BLaER1 treated with 17β-estradiol and CSF1 and Interleukin-3, amounts not matched to agents 10 nM and 100 nM (cell line): ENCODE data around the gene PLPPR3.
A peak's percentile ranks its signal among the peaks of the same experiment; 100 is the strongest.

Source experiments
- H3K27ac ChIP-seq, 11 experiments: shearing (Covaris generic); formaldehyde crosslinking; 2 replicates each; pipeline ENCODE4 v1.8.1; 2022
- H3K27me3 ChIP-seq, 11 experiments: shearing (Covaris generic); formaldehyde crosslinking; 2 replicates each; pipeline ENCODE4 v1.8.1; 2022
- H3K36me3 ChIP-seq, 11 experiments: shearing (Covaris generic); formaldehyde crosslinking; 2 replicates each; pipeline ENCODE4 v1.8.1; 2022
- H3K4me1 ChIP-seq, 10 experiments: shearing (Covaris generic); formaldehyde crosslinking; 2 replicates each; pipeline ENCODE4 v1.8.1; 2022
- H3K4me2 ChIP-seq, 11 experiments: shearing (Covaris generic); formaldehyde crosslinking; 2 replicates each; pipeline ENCODE4 v1.8.1; 2022
- H3K4me3 ChIP-seq, 10 experiments: shearing (Covaris generic); formaldehyde crosslinking; 2 replicates each; pipeline ENCODE4 v1.8.1; 2022
- H3K9ac ChIP-seq, 11 experiments: shearing (Covaris generic); formaldehyde crosslinking; 2 replicates each; pipeline ENCODE4 v1.8.1; 2022
- H3K9me3 ChIP-seq, 11 experiments: shearing (Covaris generic); formaldehyde crosslinking; replicated peaks in 1 of 11; 2 replicates each; pipeline ENCODE4 v1.8.1; 2022
- H4K20me1 ChIP-seq, 11 experiments: shearing (Covaris generic); formaldehyde crosslinking; 2 replicates each; pipeline ENCODE4 v1.8.1; 2022
- Cebpa-rat ChIP-seq, 11 experiments: shearing (Covaris generic); IDR thresholded peaks; 2 replicates each; pipeline ENCODE4 v1.8.1; 2022

Gene PLPPR3

GRCh38 chr19:800360-801029, 21.3 kb downstream of the PLPPR3 start:
- peak overlapping the region; percentile 85 to 99 (median 96) for H3K4me2 ChIP-seq
- peak overlapping the region in 2 of 11 experiments; percentile 7 to 8; a peak in 1 of 22 replicates for H3K27ac ChIP-seq
- peak overlapping the region in 9 of 10 experiments; percentile 85 to 100 (median 99); a peak in 14 of 20 replicates for H3K4me3 ChIP-seq

GRCh38 chr19:799076-799881, 22.5 kb downstream of the PLPPR3 start:
- Histone ChIP-seq H3K9me3 (peaks cover 0 to 3% (median 0%) of the 10 kb centered on the region in 11 experiments; a peak in 2 of 22 replicates), H3K4me2 (peak overlapping the region; percentile 85 to 99 (median 96)), H4K20me1 (peaks cover 65 to 69% (median 66%) of the 10 kb centered on the region in 11 experiments), H3K27me3 (no peaks in the 10 kb centered on the region), H3K4me3 (peak overlapping the region; percentile 85 to 100 (median 99)), H3K36me3 (peaks cover 50 to 64% (median 63%) of the 10 kb centered on the region in 11 experiments), H3K27ac (peak overlapping the region; percentile 92 to 99 (median 96); a peak in 21 of 22 replicates), H3K4me1 (peaks cover 33 to 43% (median 39%) of the 10 kb centered on the region in 10 experiments), H3K9ac (peak overlapping the region; percentile 93 to 99 (median 97))
- no peak for TF ChIP-seq Cebpa-rat (IDR thresholded peaks at IDR 0.05)

More at GRCh38 chr19:800360-801029, 21.3 kb downstream of the PLPPR3 start:
- peaks cover 33 to 43% (median 39%) of the 10 kb centered on the region in 10 experiments for H3K4me1 ChIP-seq
- peaks cover 0 to 3% (median 0%) of the 10 kb centered on the region in 11 experiments; a peak in 2 of 22 replicates for H3K9me3 ChIP-seq
- no peak for TF ChIP-seq Cebpa-rat (IDR thresholded peaks at IDR 0.05)
- peaks cover 77 to 81% (median 78%) of the 10 kb centered on the region in 11 experiments for H4K20me1 ChIP-seq
- H3K36me3 ChIP-seq = peaks cover 62 to 76% (median 75%) of the 10 kb centered on the region in 11 experiments
- H3K9ac ChIP-seq = peak overlapping the region; percentile 93 to 99 (median 97); a peak in 21 of 22 replicates
- no peaks in the 10 kb centered on the region for H3K27me3 ChIP-seq

DNA sequence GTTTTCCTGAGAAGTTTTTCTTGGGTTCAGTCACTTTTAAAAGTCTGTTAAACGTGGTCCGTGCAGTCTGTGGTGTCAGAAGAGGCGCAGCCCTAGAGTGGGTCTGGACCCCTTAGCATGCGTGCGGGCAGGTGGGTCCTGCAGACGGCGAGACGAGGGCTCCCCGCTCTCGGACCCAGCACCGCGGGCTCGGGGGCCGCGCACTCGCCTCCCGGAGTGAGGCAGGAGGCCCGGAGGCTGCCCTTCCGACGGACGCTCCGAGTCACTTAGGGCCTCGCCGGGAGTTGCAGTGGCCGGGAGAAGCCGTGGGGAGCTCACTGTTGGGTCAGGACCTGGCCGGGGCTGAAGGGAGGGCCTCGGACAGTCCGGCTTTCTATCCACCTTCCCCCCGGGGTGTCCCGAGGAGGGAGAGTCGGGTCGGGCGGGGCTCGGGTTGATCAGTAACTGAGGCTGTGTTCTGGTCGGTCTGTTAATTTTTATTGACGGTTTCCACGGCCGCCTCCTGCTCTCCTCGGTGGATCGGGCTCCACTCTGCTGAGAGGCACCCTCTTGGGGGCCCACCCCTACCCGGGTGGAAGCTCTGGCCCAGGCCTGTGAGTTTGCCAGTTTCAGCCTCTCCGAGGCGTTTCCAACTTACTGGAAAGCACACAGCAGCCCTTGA, 23.2 kb downstream of the PLPPR3 start:
- Histone ChIP-seq H3K4me2 (peak overlapping the region; percentile 85 to 99 (median 96)), H3K4me1 (peaks cover 33 to 43% (median 39%) of the 10 kb centered on the region in 10 experiments), H3K9ac (peak overlapping the region; percentile 93 to 99 (median 97)), H4K20me1 (peaks cover 57 to 62% (median 58%) of the 10 kb centered on the region in 11 experiments), H3K27me3 (no peaks in the 10 kb centered on the region), H3K9me3 (peaks cover 0 to 3% (median 0%) of the 10 kb centered on the region in 11 experiments; a peak in 2 of 22 replicates), H3K36me3 (peaks cover 42 to 57% (median 56%) of the 10 kb centered on the region in 11 experiments), H3K27ac (peak overlapping the region; percentile 92 to 99 (median 96); a peak in 21 of 22 replicates), H3K4me3 (peak overlapping the region; percentile 85 to 100 (median 99))
- no peak for TF ChIP-seq Cebpa-rat (IDR thresholded peaks at IDR 0.05)

- no peak for TF ChIP-seq Cebpa-rat (IDR thresholded peaks at IDR 0.05)
- peak overlapping the region; percentile 85 to 100 (median 99) for H3K4me3 ChIP-seq
- H3K4me2 ChIP-seq = peak overlapping the region; percentile 85 to 99 (median 96)
- H4K20me1 ChIP-seq = peaks cover 50 to 54% (median 51%) of the 10 kb centered on the region in 11 experiments
- H3K9me3 ChIP-seq = peaks cover 0 to 3% (median 0%) of the 10 kb centered on the region in 11 experiments; a peak in 2 of 22 replicates
- peak overlapping the region; percentile 92 to 99 (median 96) for H3K27ac ChIP-seq
- H3K36me3 ChIP-seq = peaks cover 35 to 49% (median 48%) of the 10 kb centered on the region in 11 experiments
- H3K9ac ChIP-seq = peak overlapping the region; percentile 93 to 99 (median 97)
- peaks cover 33 to 43% (median 39%) of the 10 kb centered on the region in 10 experiments for H3K4me1 ChIP-seq
- H3K27me3 ChIP-seq = no peaks in the 10 kb centered on the region
These were observed 24.0 kb downstream of the PLPPR3 start for GRCh38 chr19:797528-798414.

DNA sequence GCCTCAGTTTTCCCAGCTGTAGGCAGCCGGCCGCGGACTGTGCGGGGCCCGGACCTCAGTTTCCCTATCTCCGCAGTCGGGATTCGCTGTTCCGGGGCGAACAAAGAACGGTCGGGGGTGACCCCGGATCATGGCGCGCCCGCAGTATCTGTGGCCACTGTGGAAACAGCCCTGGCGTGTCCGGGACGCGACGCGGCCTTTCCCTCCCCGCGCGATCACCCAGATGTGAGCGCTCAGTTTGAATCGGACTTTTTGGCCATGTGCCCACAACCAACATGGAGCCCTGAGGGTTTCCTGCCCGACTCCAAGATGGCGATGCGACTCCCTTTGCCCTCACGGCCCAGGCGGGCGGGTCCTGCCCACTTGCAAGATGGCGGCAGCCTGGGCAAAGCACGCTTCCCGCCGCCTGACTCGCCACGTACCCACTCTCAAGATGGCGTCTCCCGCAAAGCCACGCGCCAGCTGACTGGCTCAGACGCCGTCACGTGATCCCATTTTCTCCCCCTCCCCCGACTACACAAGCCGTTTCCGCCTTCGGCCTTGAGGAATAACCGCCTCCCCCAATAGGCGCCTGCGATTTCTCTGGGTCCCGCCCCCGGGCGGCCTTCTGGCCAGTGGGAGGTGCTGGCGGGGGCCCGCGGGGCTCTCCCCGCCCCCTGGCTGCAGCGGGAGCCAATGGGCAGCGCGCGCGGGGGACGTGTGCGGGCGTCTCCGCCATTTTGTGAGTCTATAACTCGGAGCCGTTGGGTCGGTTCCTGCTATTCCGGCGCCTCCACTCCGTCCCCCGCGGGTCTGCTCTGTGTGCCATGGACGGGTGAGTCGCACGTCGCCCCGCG, 24.8 kb downstream of the PLPPR3 start, which contains the start of gene PTBP1:
Gene PTBP1, plus strand, starts transcription at position 761 of the 836 bp plus-strand sequence. Its CDS starts 46 bp downstream, at position 807.
- no peak for TF ChIP-seq Cebpa-rat (IDR thresholded peaks at IDR 0.05)
- peaks cover 41 to 45% (median 42%) of the 10 kb centered on the region in 11 experiments for H4K20me1 ChIP-seq
- H3K27me3 ChIP-seq = no peaks in the 10 kb centered on the region
- peak within 1 kb of the TSS; percentile 93 to 99 (median 97) for H3K9ac ChIP-seq
- peak within 1 kb of the TSS; percentile 89 to 99 (median 96) for H3K4me2 ChIP-seq
- peaks cover 33 to 47% (median 45%) of the 10 kb centered on the region in 10 experiments for H3K4me1 ChIP-seq
- peak within 1 kb of the TSS; percentile 85 to 100 (median 99) for H3K4me3 ChIP-seq
- peaks cover 0 to 3% (median 0%) of the 10 kb centered on the region in 11 experiments; a peak in 2 of 22 replicates for H3K9me3 ChIP-seq
- H3K27ac ChIP-seq = peak within 1 kb of the TSS; percentile 92 to 99 (median 96)
- peaks cover 26 to 40% (median 39%) of the 10 kb centered on the region in 11 experiments for H3K36me3 ChIP-seq

DNA sequence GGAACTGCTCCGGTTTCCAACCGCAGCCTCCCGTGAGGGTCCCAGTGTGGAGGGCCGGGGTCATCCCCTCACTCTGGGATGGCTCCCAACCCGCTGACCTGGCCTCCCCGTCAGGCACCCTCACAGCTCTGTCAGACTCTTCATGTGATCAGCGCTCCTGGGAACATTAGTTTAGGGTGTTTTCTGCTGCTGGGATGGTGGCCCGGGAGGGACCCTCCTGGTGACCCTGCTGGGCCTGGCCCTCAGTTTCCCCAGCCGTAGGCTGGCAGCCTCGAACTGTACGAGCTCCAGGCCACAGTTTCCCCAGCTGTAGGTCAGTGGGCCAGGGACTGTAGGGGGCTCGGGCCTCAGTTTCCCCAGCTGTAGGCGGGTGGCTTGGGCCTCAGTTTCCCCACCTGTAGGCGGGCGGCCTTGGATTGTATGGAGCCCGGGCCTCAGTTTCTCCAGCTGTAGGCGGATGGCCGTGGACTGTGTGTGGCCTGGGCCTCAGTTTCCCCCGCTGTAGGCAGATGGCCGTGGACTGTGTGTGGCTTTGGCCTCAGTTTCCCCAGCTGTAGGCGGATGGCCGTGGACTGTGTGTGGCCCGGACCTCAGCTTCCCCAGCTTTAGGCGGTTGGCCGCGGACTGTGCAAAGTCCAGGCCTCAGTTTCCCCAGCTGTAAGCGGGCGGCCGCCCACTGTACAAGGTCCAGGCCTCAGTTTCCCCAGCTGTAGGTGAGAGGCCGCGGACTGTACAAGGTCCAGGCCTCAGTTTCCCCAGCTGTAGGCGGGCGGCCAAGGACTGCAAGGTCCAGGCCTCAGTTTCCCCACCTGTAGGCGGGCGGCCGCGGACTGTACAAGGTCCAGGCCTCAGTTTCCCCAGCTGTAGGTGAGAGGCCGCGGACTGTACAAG, 25.8 kb downstream of the PLPPR3 start:
- no peaks in the 10 kb centered on the region for H3K27me3 ChIP-seq
- TF ChIP-seq Cebpa-rat (IDR thresholded peaks at IDR 0.05) = no peak
- peaks cover 0 to 3% (median 0%) of the 10 kb centered on the region in 11 experiments; a peak in 2 of 22 replicates for H3K9me3 ChIP-seq
- H3K4me2 ChIP-seq = peak overlapping the region; percentile 78 to 98 (median 92)
- H3K9ac ChIP-seq = peak overlapping the region; percentile 76 to 98 (median 84)
- peak overlapping the region; percentile 22 to 96 (median 84); a peak in 21 of 22 replicates for H3K27ac ChIP-seq
- H3K36me3 ChIP-seq = peaks cover 17 to 31% (median 30%) of the 10 kb centered on the region in 11 experiments
- H4K20me1 ChIP-seq = peaks cover 31 to 35% (median 32%) of the 10 kb centered on the region in 11 experiments
- peak overlapping the region; percentile 58 to 76 (median 67) for H3K4me3 ChIP-seq
- peaks cover 31 to 45% (median 38%) of the 10 kb centered on the region in 10 experiments for H3K4me1 ChIP-seq
